H9 (cell line): ENCODE measurements around the gene HES4. TPM values are rescaled to one million over a fixed set of nuclear protein-coding genes. Genes with fewer than 3 reads are reported as not detected.
"Not testable (repeated sequence)": the region's sequence is repeated elsewhere in the genome, so short reads cannot be mapped to it uniquely, and the experiment has no call there.

Experiments used
- DNase-seq: peaks from one replicate; pipeline ENCODE4 v3.0.0-alpha.2; 2017
- H2AFZ ChIP-seq: one replicate; pipeline ENCODE4 v1.6.1; 2013; ENCODE audit warnings: mild to moderate bottlenecking, low read length, control low read depth, moderate library complexity
- H2AK5ac ChIP-seq: 2 replicates; pipeline ENCODE4 v1.6.1; 2013; ENCODE audit warnings: low read length, control low read depth, mixed read lengths; ENCODE audit not compliant: insufficient read length
- H2BK120ac ChIP-seq: one replicate; pipeline ENCODE4 v1.6.1; 2013; ENCODE audit warnings: low read depth, mild to moderate bottlenecking, low read length, control low read depth, inconsistent platforms; ENCODE audit not compliant: poor library complexity, severe bottlenecking
- H2BK12ac ChIP-seq: 2 replicates; pipeline ENCODE4 v1.6.1; 2013; ENCODE audit warnings: low read length, control low read depth, mixed read lengths, low read depth; ENCODE audit not compliant: insufficient read length
- H2BK15ac ChIP-seq: 2 replicates; pipeline ENCODE4 v1.6.1; 2013; ENCODE audit warnings: low read depth, low read length, control low read depth
- H2BK20ac ChIP-seq: one replicate; pipeline ENCODE4 v1.6.1; 2013; ENCODE audit warnings: low read depth, mild to moderate bottlenecking, low read length, control low read depth, inconsistent platforms; ENCODE audit not compliant: poor library complexity, severe bottlenecking
- H2BK5ac ChIP-seq: 2 replicates; pipeline ENCODE4 v1.6.1; 2013; ENCODE audit warnings: low read length, control low read depth, mixed read lengths; ENCODE audit not compliant: insufficient read length
- H3K14ac ChIP-seq: 2 replicates; pipeline ENCODE4 v1.6.1; 2013; ENCODE audit warnings: low read length, control low read depth; ENCODE audit not compliant: insufficient read depth
- H3K18ac ChIP-seq: 2 replicates; pipeline ENCODE4 v1.6.1; 2013; ENCODE audit warnings: low read depth, mild to moderate bottlenecking, mixed read lengths, low read length, control low read depth; ENCODE audit not compliant: insufficient read length
- H3K23ac ChIP-seq: 2 replicates; pipeline ENCODE4 v1.6.1; 2013; ENCODE audit warnings: low read length, control low read depth, mixed read lengths, low read depth; ENCODE audit not compliant: insufficient read length
- H3K23me2 ChIP-seq: 2 replicates; pipeline ENCODE4 v1.6.1; 2013; ENCODE audit warnings: low read depth, mild to moderate bottlenecking, mixed read lengths, low read length, control low read depth; ENCODE audit not compliant: insufficient read length, poor library complexity, severe bottlenecking
- H3K27ac ChIP-seq: 2 replicates; pipeline ENCODE4 v1.5.1; 2013; ENCODE audit warnings: low read length, control low read depth, mixed read lengths, low read depth; ENCODE audit not compliant: insufficient read length
- H3K27me3 ChIP-seq: 2 replicates; pipeline ENCODE4 v1.6.1; 2013; ENCODE audit warnings: low read length, control low read depth, inconsistent platforms; ENCODE audit not compliant: insufficient read depth
- H3K4ac ChIP-seq: 2 replicates; pipeline ENCODE4 v1.6.1; 2013; ENCODE audit warnings: low read depth, mild to moderate bottlenecking, control low read depth, inconsistent platforms, low read length, moderate library complexity
- H3K4me1 ChIP-seq: 2 replicates; pipeline ENCODE4 v1.6.1; 2013; ENCODE audit warnings: low read length, control low read depth, inconsistent platforms; ENCODE audit not compliant: insufficient read depth
- H3K4me2 ChIP-seq: 2 replicates; pipeline ENCODE4 v1.6.1; 2013; ENCODE audit warnings: low read length, control low read depth, mixed read lengths; ENCODE audit not compliant: insufficient read length, insufficient read depth
- H3K56ac ChIP-seq: 2 replicates; pipeline ENCODE4 v1.6.1; 2013; ENCODE audit warnings: low read depth, mild to moderate bottlenecking, mixed read lengths, low read length, control low read depth; ENCODE audit not compliant: insufficient read length
- H3K79me1 ChIP-seq: 2 replicates; pipeline ENCODE4 v1.6.1; 2013; ENCODE audit warnings: low read depth, mild to moderate bottlenecking, moderate library complexity, low read length, control low read depth, inconsistent platforms; ENCODE audit not compliant: insufficient read depth, poor library complexity, severe bottlenecking
- H3K79me2 ChIP-seq: 2 replicates; pipeline ENCODE4 v1.6.1; 2013; ENCODE audit warnings: low read length, control low read depth, inconsistent platforms; ENCODE audit not compliant: insufficient read depth
- H3K9ac ChIP-seq: 2 replicates; pipeline ENCODE4 v1.6.1; 2013; ENCODE audit warnings: low read length, control low read depth, mixed read lengths; ENCODE audit not compliant: insufficient read length; ENCODE audit errors: extremely low read depth
- H3K9me3 ChIP-seq: one replicate; pipeline ENCODE4 v1.6.1; 2013; ENCODE audit warnings: low read depth, low read length, inconsistent platforms; ENCODE audit not compliant: control insufficient read depth
- H3T11ph ChIP-seq: one replicate; pipeline ENCODE4 v1.6.1; 2013; ENCODE audit warnings: mild to moderate bottlenecking, low read length, control low read depth, inconsistent platforms
- H4K20me1 ChIP-seq: one replicate; pipeline ENCODE4 v1.6.1; 2013; ENCODE audit not compliant: control insufficient read depth, insufficient read length, insufficient read depth
- H4K5ac ChIP-seq: 2 replicates; pipeline ENCODE4 v1.6.1; 2013; ENCODE audit warnings: low read depth, mild to moderate bottlenecking, mixed read lengths, low read length, control low read depth; ENCODE audit not compliant: insufficient read length
- H4K8ac ChIP-seq: replicated peaks from 2 replicates; pipeline ENCODE4 v1.6.1; 2013; ENCODE audit warnings: low read length, control low read depth, mixed read lengths, low read depth; ENCODE audit not compliant: insufficient read length
- H4K91ac ChIP-seq: 2 replicates; pipeline ENCODE4 v1.6.1; 2013; ENCODE audit warnings: low read depth, mild to moderate bottlenecking, moderate library complexity, mixed read lengths, low read length, control low read depth; ENCODE audit not compliant: insufficient read length
- H3K27ac Mint-ChIP-seq, 3 experiments: 2 replicates in 2 of 3; 3 replicates in 1 of 3; pipeline ENCODE4 v1.8.0; 2020 to 2021; ENCODE audit warnings: mixed read lengths in 3 of 3, mild to moderate bottlenecking in 1 of 3, moderate library complexity in 1 of 3
- H3K27me3 Mint-ChIP-seq: 2 replicates; pipeline ENCODE4 v1.8.0; 2021; ENCODE audit warnings: low read depth, mild to moderate bottlenecking, moderate library complexity, mixed read lengths
- H3K36me3 Mint-ChIP-seq, 3 experiments: 2 replicates in 2 of 3; 3 replicates in 1 of 3; pipeline ENCODE4 v1.8.0; 2020 to 2021; ENCODE audit warnings: low read depth in 3 of 3, mixed read lengths in 3 of 3; ENCODE audit not compliant: insufficient read depth in 1 of 3
- H3K4me1 Mint-ChIP-seq, 2 experiments: 2 replicates each; pipeline ENCODE4 v1.8.0; 2020; ENCODE audit warnings: mixed read lengths in 2 of 2
- H3K4me3 Mint-ChIP-seq, 2 experiments: 2 replicates in 1 of 2; 3 replicates in 1 of 2; pipeline ENCODE4 v1.8.0; 2020 to 2021; ENCODE audit warnings: mild to moderate bottlenecking in 2 of 2, mixed read lengths in 2 of 2, moderate library complexity in 1 of 2
- H3K9me3 Mint-ChIP-seq, 2 experiments: 2 replicates in 1 of 2; 3 replicates in 1 of 2; pipeline ENCODE4 v1.8.0; 2020; ENCODE audit warnings: mild to moderate bottlenecking in 2 of 2, mixed read lengths in 2 of 2, moderate library complexity in 1 of 2
- CTCF ChIP-seq: fragments of 200-600 bp; sonication (generic); conservative IDR thresholded peaks from 3 replicates; pipeline ENCODE4 v1.8.0; 2021; ENCODE audit warnings: antibody characterized with exemption, mild to moderate bottlenecking
- WGBS: extraction: QIAGEN DNeasy Blood & Tissue Kit; methylation state at CpG from one replicate; pipeline ENCODE4 v1.1.7; 2013; ENCODE audit warnings: missing lambda C conversion rate, low lambda C conversion rate, mixed read lengths; ENCODE audit not compliant: insufficient read length; ENCODE audit errors: extremely low coverage; 5-methylcytosine and 5-hydroxymethylcytosine counted together
- total RNA-seq: library from RNA; stranded (reverse); gene quantifications from 2 replicates; pipeline ENCODE4 v1.2.1, GENCODE V29; 2021

HES4 gene
- total RNA-seq, 1 experiment from 2014 or later, result 4.0 TPM

- no peak overlapping the region for H4K91ac ChIP-seq
- no peak overlapping the region for H2BK12ac ChIP-seq
- H3K23me2 ChIP-seq, result peaks cover 9% of the 10 kb centered on the region
- no peak overlapping the region for H2AFZ ChIP-seq
- Mint-ChIP-seq H3K27me3 (peaks cover 35% of the 10 kb centered on the region), H3K4me3 (peak overlapping the region in 1 of 2 experiments; percentile 20; a peak in 1 of 5 replicates), H3K4me1 (peaks cover 19 to 28% of the 10 kb centered on the region in 2 experiments), H3K9me3 (peaks cover 0 to 7% of the 10 kb centered on the region in 2 experiments; a peak in 2 of 5 replicates), H3K36me3 (no peaks in the 10 kb centered on the region; a peak in 1 of 7 replicates), H3K27ac (no peak overlapping the region)
- no peaks in the 10 kb centered on the region for H3K27me3 ChIP-seq
- TF ChIP-seq CTCF, result no peak
- H3K4me2 ChIP-seq, result no peak overlapping the region
- WGBS, result no CpG with 5 or more reads among the region's 14 CpGs
- no peaks in the 10 kb centered on the region for H3K79me1 ChIP-seq
- no peak overlapping the region for H4K5ac ChIP-seq
- H3K4me1 ChIP-seq, result no peaks in the 10 kb centered on the region
- no peak overlapping the region for H2BK20ac ChIP-seq
- H4K20me1 ChIP-seq, result no peaks in the 10 kb centered on the region
- no peak overlapping the region for H2BK5ac ChIP-seq
- H4K8ac ChIP-seq, result no peak overlapping the region
- no peak overlapping the region for H2AK5ac ChIP-seq
- H3K79me2 ChIP-seq, result no peaks in the 10 kb centered on the region
- H3K9ac ChIP-seq, result no peak overlapping the region
- H3T11ph ChIP-seq, result no peak overlapping the region
- no peak overlapping the region for H3K27ac ChIP-seq
- no peak overlapping the region for H2BK120ac ChIP-seq
- H3K18ac ChIP-seq, result no peak overlapping the region
- H3K4ac ChIP-seq, result no peak overlapping the region
- H3K23ac ChIP-seq, result no peak overlapping the region
- no peak overlapping the region for H3K14ac ChIP-seq
- no peak for DNase-seq
- no peaks in the 10 kb centered on the region for H3K9me3 ChIP-seq
- no peak overlapping the region for H3K56ac ChIP-seq
- no peak overlapping the region for H2BK15ac ChIP-seq
Measured at GRCh38 chr1:1011396-1011949, 11.6 kb upstream of the HES4 start.

- H3K36me3 Mint-ChIP-seq, H3K9me3 Mint-ChIP-seq, H2BK15ac ChIP-seq, H3K4me1 ChIP-seq, H3K27ac ChIP-seq, H3K9me3 ChIP-seq, H3K79me1 ChIP-seq, H2BK20ac ChIP-seq, H3K4ac ChIP-seq, H3K14ac ChIP-seq, H3K4me2 ChIP-seq, H4K20me1 ChIP-seq, H2AFZ ChIP-seq, H3K23ac ChIP-seq, H4K5ac ChIP-seq, H3T11ph ChIP-seq, H3K18ac ChIP-seq, H2AK5ac ChIP-seq, H2BK5ac ChIP-seq, H3K23me2 ChIP-seq, H3K27ac Mint-ChIP-seq, H3K27me3 ChIP-seq, H3K79me2 ChIP-seq, H2BK120ac ChIP-seq, H3K56ac ChIP-seq, DNase-seq, H4K8ac ChIP-seq, H3K9ac ChIP-seq, H4K91ac ChIP-seq, H3K4me3 Mint-ChIP-seq, H2BK12ac ChIP-seq: not testable (repeated sequence)
- no CpG with 5 or more reads among the region's 8 CpGs for WGBS
- peaks cover 23 to 37% of the 10 kb centered on the region in 2 experiments for H3K4me1 Mint-ChIP-seq
- H3K27me3 Mint-ChIP-seq, result peaks cover 40% of the 10 kb centered on the region
Measured at GRCh38 chr1:1010131-1010530, 10.2 kb upstream of the HES4 start.
